GM21619 (cell line): Measurements from ENCODE around the gene TAL2.

Experiments
- ATAC-seq: cut with Tn5 transposase; IDR thresholded peaks from one replicate; pipeline ENCODE4 v1.9.1; 2021; ENCODE audit not compliant: unreplicated experiment

TAL2 gene

GRCh38 chr9:105662184-105663104 is at the start of gene TAL2:
Gene TAL2 (plus strand): TSS chr9:105662457. CDS start chr9:105662497, 40 bp downstream.
- ATAC-seq, result peak; percentile 84

GRCh38 chr9:105621001-105621400 is 41.3 kb upstream of the TAL2 start:
- ATAC-seq, result no peak

- no peak for ATAC-seq
These were observed 37.2 kb upstream of the TAL2 start for GRCh38 chr9:105625088-105625487.

- ATAC-seq, result no peak
These were observed 29.4 kb upstream of the TAL2 start for GRCh38 chr9:105632807-105633206.

GRCh38 chr9:105633411-105633810 is 28.8 kb upstream of the TAL2 start:
- ATAC-seq, result no peak

GRCh38 chr9:105636331-105636730 is 25.9 kb upstream of the TAL2 start:
- no peak for ATAC-seq

- ATAC-seq, result no peak
These were observed 24.4 kb upstream of the TAL2 start for GRCh38 chr9:105637787-105638395.

- no peak for ATAC-seq
These were observed 22.3 kb upstream of the TAL2 start for GRCh38 chr9:105639936-105640335.

GRCh38 chr9:105643795-105644194 is 18.5 kb upstream of the TAL2 start:
- no peak for ATAC-seq

GRCh38 chr9:105646879-105647594 is 15.2 kb upstream of the TAL2 start:
- no peak for ATAC-seq

GRCh38 chr9:105647595-105648349 is 14.5 kb upstream of the TAL2 start:
- no peak for ATAC-seq

- no peak for ATAC-seq
These were observed 10.5 kb upstream of the TAL2 start for GRCh38 chr9:105651806-105652205.

GRCh38 chr9:105656131-105656921 is 5.9 kb upstream of the TAL2 start:
- peak; percentile 66 for ATAC-seq

- no peak for ATAC-seq
These were observed 3.9 kb upstream of the TAL2 start for GRCh38 chr9:105658351-105658750.

- ATAC-seq, result no peak
These were observed 1.2 kb upstream of the TAL2 start for GRCh38 chr9:105661011-105661410.

- no peak for ATAC-seq
These were observed 1.7 kb downstream of the TAL2 start for GRCh38 chr9:105663914-105664313.

GRCh38 chr9:105667867-105668266 is 5.6 kb downstream of the TAL2 start:
- no peak for ATAC-seq

- no peak for ATAC-seq
These were observed 8.1 kb downstream of the TAL2 start for GRCh38 chr9:105670315-105670714.

- no peak for ATAC-seq
These were observed 8.5 kb downstream of the TAL2 start for GRCh38 chr9:105670775-105671174.

GRCh38 chr9:105672711-105673234 is 10.5 kb downstream of the TAL2 start:
- ATAC-seq, result peak; percentile 51
